Osteoblast (primary cell): ENCODE data around the gene IRF7. TPM values are rescaled to one million over a fixed set of nuclear protein-coding genes. Genes with fewer than 3 reads are reported as not detected.

Experiments
- DNase-seq: peaks from one replicate; pipeline ENCODE4 v3.0.0; 2011; ENCODE audit warnings: low spot score, mixed read lengths; ENCODE audit not compliant: insufficient read length; ENCODE audit errors: missing footprints
- H2AFZ ChIP-seq: 2 replicates; pipeline ENCODE4 v1.6.0; 2011; ENCODE audit warnings: mild to moderate bottlenecking, low read length
- H3K27ac ChIP-seq: 2 replicates; pipeline ENCODE4 v1.5.1; 2011; ENCODE audit warnings: mild to moderate bottlenecking, low read depth, low read length, moderate library complexity
- H3K27me3 ChIP-seq: 2 replicates; pipeline ENCODE4 v1.6.0; 2012; ENCODE audit warnings: mild to moderate bottlenecking, control low read depth, inconsistent platforms, low read length, moderate library complexity; ENCODE audit not compliant: insufficient read depth
- H3K36me3 ChIP-seq: 2 replicates; pipeline ENCODE4 v1.5.1; 2011; ENCODE audit warnings: mild to moderate bottlenecking, low read length, control low read depth, moderate library complexity; ENCODE audit not compliant: insufficient read depth
- H3K4me1 ChIP-seq: 2 replicates; pipeline ENCODE4 v1.5.1; 2011; ENCODE audit warnings: mild to moderate bottlenecking, low read length, control low read depth, moderate library complexity; ENCODE audit not compliant: insufficient read depth
- H3K4me2 ChIP-seq: 2 replicates; pipeline ENCODE4 v1.6.0; 2011; ENCODE audit warnings: mild to moderate bottlenecking, low read length; ENCODE audit not compliant: insufficient read depth
- H3K4me3 ChIP-seq: fragments of 200-600 bp; sonication (generic); 3 replicates; pipeline ENCODE4 v1.5.1; 2012; ENCODE audit warnings: mild to moderate bottlenecking, low read length, inconsistent platforms; ENCODE audit not compliant: insufficient read depth
- H3K79me2 ChIP-seq: 2 replicates; pipeline ENCODE4 v1.6.0; 2012; ENCODE audit warnings: mild to moderate bottlenecking, low read length, control low read depth, inconsistent platforms; ENCODE audit not compliant: insufficient read depth
- H3K9me3 ChIP-seq: 2 replicates; pipeline ENCODE4 v1.5.1; 2011; ENCODE audit warnings: low read depth, low read length, control low read depth
- H4K20me1 ChIP-seq: 2 replicates; pipeline ENCODE4 v1.6.0; 2012; ENCODE audit warnings: mild to moderate bottlenecking, low read length, control low read depth; ENCODE audit not compliant: insufficient read depth
- CTCF ChIP-seq: IDR thresholded peaks from 2 replicates; pipeline ENCODE4 v1.5.1; 2011; ENCODE audit warnings: mild to moderate bottlenecking, low read depth, low read length, moderate library complexity; ENCODE audit errors: extremely low read depth
- total RNA-seq: library from RNA; depleted of rRNA; stranded (reverse); fragments of >200 nt; gene quantifications from 2 replicates; pipeline ENCODE4 v1.2.3, GENCODE V29; 2012

IRF7 gene
- total RNA-seq, 1 donor = 21.4 TPM

GRCh38 chr11:589798-590197 lies 26.0 kb downstream of the IRF7 start:
- Histone ChIP-seq H3K27me3 (no peaks in the 10 kb centered on the region), H2AFZ (no peak overlapping the region), H3K9me3 (no peaks in the 10 kb centered on the region), H3K4me2 (no peak overlapping the region), H3K4me3 (no peak overlapping the region), H3K79me2 (peaks cover 71% of the 10 kb centered on the region), H3K27ac (no peak overlapping the region), H3K4me1 (peaks cover 9% of the 10 kb centered on the region), H4K20me1 (peaks cover 41% of the 10 kb centered on the region), H3K36me3 (peaks cover 66% of the 10 kb centered on the region)
- no peak for TF ChIP-seq CTCF
- DNase-seq = no peak

- Histone ChIP-seq H4K20me1 (peaks cover 54% of the 10 kb centered on the region), H3K79me2 (peaks cover 73% of the 10 kb centered on the region), H3K36me3 (peaks cover 63% of the 10 kb centered on the region), H3K4me2 (no peak overlapping the region), H2AFZ (no peak overlapping the region), H3K4me1 (peaks cover 9% of the 10 kb centered on the region), H3K9me3 (no peaks in the 10 kb centered on the region), H3K27ac (peak overlapping the region; percentile 57), H3K27me3 (no peaks in the 10 kb centered on the region), H3K4me3 (no peak overlapping the region)
- no peak for TF ChIP-seq CTCF
- DNase-seq = peak; percentile 95
Observed at GRCh38 chr11:587978-588380, 27.8 kb downstream of the IRF7 start.

- H4K20me1 ChIP-seq = peaks cover 54% of the 10 kb centered on the region
Observed at GRCh38 chr11:587546-587945, 28.2 kb downstream of the IRF7 start.

More at GRCh38 chr11:587546-587945, 28.2 kb downstream of the IRF7 start:
- peaks cover 74% of the 10 kb centered on the region for H3K79me2 ChIP-seq
- H3K27me3 ChIP-seq = no peaks in the 10 kb centered on the region
- peak overlapping the region; percentile 25 for H3K27ac ChIP-seq
- H3K9me3 ChIP-seq = no peaks in the 10 kb centered on the region
- H3K36me3 ChIP-seq = peaks cover 60% of the 10 kb centered on the region
- no peak for TF ChIP-seq CTCF
- no peak overlapping the region for H3K4me2 ChIP-seq
- no peak overlapping the region for H2AFZ ChIP-seq
- peaks cover 9% of the 10 kb centered on the region for H3K4me1 ChIP-seq
- DNase-seq = no peak
- no peak overlapping the region for H3K4me3 ChIP-seq
